NCI-H446 (cell line): ENCODE data around the gene GALNT2.

Source experiments
- DNase-seq, 2 experiments: peaks; one replicate each; lab custom pipeline; 2025; lab: John Stamatoyannopoulos, UW

Gene GALNT2

DNA sequence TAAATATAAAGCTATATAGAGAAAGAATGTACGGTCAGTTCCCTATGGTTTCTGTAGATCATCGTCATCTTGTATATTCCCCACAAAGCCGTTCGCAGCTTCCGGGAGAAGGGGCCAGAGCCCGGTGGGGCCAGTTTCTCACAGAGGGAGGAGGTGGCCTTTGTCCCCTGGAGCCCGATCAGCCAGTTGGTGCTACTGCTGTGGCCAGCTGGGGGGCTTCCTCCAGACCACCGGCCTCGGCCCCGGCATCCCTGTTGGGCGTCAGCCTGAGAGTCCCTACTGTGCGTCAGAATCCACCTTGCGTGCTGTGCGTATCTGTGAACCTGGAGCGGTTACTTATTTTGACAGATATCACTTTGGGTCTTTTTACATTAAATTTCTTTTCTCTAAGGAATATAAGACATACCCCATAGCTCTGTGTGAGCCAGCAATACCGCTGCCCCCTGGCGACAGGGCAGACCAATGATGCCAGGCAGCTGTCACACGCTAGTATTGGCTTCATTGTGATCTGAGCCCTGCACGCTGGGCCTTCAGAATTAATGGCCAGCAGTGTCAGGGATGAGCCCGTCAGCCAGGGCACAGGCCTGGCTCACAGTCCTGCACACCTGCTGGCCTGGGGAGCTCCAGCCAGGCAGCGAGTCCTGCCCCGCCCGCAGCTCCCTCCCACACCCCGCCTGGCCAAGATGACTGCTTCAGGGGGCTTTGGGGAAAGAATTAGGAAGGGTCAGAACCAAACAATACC, 213.2 kb downstream of the GALNT2 start:
- DNase-seq: no peak

DNA sequence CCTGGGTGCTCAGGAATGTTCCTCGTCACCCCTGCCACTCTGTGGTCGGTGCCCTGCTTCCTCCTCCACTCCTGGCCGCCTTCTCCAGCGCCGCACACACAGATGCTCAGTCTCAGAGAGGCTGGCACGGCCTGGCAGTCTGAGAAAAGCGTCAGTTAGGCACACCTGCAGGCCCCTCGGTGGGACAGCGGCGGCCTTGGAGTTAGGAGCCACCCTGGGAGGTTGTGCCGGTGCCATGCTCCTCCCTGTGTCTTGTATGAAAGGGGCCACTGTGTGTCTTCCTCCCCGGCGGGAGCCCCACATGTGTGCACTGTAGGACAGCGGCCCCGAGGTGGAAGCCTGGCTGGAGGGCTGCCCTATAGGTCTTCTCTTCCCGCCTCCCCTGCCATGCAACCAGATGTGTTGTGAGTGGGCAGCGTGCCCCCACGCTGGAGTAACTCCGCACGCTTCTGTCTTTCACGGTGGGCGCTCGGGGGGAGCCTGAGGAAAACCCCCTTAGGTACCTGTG, 213.9 kb downstream of the GALNT2 start:
- no peak for DNase-seq

DNA sequence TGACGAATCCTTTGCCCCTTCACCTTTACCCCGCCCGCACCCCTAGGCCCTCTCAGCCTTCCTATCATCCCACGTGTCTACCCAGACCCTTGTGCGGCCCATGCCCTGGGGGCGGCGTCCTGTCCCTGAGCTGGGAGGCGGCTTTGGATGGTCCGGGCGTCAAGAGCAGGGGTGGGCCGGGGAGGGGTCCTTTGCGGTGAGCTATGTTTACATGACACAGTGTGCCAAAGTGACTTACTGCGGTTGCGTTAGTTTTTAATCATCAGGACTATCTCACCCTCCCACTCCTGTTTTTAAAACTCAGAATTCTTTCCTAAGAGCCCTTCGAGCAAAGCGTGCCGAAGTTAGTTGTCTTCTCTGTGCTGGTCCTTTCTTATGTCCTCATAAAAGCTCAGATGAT, 214.5 kb downstream of the GALNT2 start:
- no peak for DNase-seq

DNA sequence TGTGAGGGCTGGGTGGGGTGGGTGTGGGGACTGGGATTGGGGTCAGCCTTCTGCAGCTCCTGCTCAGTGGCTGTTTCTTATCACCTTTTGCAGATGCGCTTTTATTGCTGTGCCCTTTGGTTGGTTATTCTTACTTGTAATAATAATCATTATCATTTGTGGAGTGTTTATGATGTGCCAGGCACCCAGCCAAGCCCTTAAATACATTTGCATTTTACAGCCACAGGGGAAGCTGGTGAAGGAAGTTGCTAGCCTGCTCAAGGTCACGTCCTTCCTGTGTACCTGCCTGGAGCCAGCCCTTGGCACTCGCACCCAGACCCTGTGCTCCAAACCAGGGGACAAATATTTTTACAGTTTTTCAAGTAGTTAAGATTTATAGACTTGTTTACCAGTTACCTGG, 215.1 kb downstream of the GALNT2 start:
- DNase-seq: no peak

DNA sequence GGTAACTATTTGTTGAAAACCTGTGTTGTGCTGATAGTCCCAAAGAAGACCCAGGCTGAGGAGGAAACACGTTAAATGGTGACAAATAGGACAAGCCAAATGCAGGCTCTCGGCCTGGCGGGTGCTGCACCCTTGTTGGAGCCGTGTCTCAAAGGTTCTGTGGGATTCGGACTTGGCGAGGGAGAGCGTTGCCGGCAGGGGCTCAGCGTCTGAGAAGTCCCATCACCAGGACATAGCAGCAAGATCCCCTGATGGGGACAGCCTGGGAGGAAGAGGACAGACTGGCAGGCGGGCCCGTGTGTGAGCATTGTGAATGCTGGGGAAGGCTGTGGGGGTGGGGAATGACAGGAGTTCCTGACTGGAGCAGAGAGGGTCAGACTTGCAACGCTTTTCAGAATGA, 216.6 kb downstream of the GALNT2 start:
- no peak for DNase-seq

DNA sequence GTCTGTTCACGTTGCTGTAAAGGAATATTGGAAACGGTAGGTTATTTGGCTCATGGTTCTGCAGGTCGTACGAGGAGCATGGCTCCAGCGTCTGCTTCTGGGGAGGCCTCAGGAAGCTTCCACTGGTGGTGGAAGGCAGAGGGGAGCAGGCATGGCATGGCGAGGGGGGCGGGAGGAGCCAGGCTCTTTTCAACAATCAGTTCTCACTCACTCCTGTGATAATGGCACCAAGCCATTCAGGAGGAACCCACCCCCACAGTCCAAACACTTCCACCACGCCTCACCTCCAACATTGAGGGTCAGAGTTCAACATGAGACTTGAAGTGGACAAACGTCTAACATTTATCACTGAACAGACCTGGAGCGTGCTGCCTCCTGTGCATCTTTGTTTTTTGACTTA, 217.9 kb downstream of the GALNT2 start:
- DNase-seq: no peak

DNA sequence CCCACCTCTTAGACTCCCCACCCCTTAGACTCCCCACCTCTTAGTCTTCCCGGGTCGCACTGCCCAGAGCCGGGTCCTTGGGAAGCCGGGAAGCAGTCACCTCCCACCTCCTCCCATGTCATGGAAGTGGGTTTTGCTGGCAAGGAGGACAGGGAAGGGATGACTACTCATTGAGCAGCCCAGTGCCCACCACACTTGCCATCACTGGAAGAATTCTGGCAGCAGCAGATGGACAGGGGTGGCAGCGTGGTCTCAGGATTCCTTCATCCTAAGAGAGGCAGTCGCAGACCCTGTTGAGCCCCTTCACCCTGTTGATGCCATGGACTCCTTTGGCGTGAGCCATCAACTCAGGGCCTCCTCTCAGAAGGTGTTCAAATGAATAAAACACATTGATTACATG, 218.3 kb downstream of the GALNT2 start:
- DNase-seq: no peak

DNA sequence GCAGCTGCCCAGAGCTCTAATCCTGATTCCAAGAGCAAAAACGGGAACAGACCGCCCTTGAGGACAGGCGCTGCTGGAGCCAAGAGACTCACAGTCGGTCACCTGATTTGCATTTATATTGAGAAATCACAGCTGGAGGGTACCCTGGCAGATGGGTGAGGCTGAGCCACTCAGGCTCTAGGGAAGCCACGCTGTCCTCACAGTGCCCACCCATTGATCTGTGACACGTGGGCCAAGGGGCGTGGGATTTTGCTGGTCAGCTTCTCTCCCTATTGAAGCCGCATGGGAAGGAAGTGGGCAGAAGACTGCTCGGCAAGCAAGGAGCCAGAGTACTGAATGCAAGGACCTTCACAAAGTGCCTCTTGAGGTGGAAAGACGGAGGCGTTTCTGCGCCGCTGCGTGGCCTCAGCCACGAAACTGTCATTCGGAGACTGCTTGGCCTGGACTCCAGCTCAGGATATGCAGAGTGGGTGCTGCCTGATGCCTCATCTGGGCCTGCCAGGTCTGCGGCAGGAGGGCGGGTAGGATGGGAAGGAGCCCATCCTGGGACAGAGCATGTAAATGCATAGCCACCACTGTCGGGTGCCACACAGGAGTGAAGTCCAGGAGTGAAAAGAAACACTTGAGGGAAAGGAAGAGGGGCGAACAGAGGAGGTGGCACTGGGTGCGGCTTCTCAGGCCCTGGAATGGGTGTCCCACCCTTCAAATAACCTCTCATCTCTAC, 219.3 kb downstream of the GALNT2 start:
- no peak for DNase-seq

DNA sequence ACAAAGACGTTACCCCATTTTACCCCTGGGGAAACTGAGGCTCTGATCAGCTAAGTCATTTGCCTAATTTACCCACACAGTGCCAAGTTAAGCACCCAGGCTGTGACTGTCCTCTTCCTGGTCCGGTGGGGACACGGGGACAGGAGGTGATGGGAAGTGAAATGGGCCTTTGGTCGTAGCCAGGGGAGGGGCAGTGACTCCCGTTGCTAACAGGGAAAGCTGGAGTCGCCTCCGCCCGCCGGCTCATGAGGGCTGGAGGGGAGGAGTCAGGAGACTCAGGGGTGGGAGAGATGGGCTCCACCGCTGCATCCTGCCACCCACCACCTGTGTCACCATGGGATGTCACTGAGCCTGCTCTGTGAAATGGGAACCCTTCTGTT, 219.8 kb downstream of the GALNT2 start:
- DNase-seq: no peak

DNA sequence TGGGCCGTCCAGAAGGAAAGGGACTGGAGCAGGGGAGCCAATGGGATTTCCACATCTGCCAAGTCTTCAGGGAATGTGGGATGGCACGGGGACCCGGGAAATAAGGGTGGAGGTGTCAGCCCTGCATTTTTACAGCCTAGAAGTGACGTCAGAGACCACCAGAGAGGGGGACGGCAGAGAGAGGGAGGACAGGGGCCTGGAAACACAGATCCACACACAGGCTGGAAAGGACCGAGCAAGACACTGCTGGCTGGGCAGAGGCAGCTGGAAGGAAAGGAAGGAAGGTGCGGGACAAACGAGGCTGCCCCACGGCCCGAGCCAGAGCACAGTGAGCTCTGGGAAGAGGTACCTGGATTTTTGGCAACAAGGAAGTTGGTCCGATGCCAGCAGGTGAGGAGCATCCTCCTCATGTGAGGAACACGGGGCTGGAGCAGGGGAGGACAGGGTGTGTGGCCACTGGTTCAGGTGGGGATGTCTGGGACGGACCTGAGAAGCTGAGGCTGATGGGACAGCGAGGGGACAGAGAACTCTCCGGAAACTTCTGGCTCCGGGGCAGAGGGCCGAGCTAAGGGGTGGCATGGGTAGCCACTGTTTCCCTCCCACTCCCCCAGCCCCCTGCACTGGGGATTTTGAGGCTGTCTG, 220.8 kb downstream of the GALNT2 start:
- no peak for DNase-seq

DNA sequence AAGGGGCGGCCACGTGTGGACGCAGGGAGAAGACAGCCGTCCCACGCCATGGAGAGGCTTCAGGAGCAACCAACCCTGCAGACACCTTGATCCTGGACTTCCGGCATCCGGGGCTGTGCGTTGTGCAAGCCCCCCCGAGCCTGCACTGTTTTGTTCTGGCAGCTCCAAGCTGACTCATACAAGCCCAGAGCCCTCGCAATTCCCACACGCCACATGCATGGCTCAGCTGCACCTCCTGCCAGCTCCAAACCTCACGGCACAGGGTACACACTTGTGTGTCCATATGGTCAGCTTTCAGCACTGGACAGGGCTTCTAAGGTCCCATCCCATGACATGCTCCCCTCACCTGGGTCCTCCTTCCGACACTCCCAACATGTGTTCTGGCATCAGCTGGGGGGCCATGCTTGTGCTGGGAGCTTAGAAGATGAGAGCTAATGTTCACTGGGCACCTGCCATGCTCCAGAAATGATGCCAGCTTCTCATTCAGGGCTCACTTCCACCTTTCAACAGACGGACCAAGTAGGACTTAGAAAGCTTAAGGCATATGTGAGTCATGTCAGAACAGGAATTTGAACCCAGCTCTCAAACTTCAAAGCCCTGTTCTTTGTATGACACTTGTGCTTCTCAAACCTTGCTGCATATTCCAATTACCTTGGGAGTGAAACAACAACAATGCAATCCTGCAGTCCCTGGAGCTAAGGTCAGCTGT, 221.8 kb downstream of the GALNT2 start:
- DNase-seq: no peak

DNA sequence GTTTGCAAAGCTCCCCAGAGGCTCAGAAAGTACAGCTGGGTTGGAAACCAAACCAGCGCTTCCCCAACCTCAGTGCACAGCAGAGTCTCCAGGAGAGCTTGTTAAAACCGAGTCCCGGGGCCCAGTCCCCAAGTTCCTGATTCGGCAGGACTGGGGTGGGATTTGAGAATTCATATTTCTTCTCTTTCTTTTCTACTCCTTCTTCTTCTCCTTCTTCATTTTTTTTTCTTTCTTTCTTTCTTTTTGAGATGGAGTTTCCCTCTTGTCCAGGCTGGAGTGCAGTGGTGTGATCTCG, 222.3 kb downstream of the GALNT2 start:
- DNase-seq: no peak

DNA sequence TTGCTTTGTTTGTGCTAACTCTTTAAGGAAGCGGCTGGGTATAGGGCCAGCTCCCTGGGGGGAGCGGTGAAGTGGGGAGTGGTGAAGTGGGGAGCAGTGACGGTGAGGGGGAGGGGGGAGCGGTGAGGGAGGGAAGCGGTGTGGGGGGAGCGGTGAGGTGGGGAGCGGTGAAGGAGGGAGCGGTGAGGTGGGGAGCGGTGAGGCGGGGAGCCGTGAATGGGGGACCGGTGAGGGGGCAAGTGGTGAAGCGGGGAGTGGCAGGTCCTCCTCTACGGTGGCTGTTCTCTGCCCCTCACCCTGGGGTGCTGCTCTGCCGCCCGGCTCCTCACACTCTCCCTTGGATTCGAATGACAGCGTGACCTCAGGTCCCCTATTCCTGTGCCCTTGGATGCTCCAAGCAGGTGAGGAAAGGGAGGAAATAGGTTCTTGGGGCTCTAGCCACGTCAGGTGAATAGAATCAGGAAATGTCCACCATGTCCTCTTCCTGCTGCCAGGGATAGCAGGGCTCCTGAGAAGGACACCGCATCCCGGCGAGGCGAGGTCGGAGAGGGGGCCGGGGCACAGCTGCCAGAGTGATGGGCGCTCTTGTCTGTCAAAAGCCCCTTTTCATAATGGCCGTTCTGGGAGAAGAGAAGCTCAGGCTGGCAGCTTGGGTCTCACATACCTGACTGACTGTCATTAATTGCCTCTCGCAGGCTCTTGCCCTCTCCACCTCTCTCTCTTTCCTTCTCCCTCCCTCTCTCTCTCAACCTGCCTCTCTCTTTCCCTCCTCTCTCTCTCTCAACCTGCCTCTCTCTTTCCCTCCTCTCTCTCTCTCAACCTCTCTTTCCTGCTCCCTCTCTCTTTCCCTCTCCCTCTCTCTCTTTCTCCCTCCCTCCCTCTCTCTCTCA, 224.9 kb downstream of the GALNT2 start:
- no peak for DNase-seq

DNA sequence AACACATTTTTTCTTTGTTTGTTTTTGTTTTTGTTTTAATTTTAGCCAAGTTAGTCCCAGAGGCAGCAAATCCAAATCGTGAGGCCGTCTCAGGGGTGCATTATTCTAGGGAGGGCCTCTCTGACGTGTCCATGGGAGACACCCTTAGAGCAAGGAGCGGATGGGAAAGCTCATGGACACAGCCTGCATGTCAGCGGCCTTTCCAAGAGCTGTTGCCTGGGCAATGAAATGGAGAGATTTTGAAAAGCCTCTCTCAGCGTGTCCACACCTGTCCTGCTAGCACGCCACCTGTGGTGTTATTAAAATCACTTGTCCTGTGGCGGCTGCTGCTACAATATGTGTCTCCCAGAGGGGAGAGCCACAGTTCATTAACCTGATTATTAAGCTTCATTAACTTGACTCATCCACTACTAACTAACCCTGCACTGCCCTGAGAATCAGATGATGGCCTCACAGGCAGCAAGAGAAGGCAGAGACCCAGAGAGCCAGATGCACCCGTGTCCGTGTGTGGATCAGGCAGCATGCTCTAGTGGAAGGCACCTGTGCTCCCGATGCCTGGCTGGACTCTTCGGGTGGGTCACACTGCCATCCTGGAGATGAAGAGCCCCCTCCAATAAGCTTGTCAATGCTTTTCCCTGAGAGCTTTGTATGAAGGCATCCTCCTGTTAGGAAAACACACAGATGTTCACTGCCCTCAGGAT, 225.8 kb downstream of the GALNT2 start:
- DNase-seq: peak in 1 of 2 experiments; percentile 44

DNA sequence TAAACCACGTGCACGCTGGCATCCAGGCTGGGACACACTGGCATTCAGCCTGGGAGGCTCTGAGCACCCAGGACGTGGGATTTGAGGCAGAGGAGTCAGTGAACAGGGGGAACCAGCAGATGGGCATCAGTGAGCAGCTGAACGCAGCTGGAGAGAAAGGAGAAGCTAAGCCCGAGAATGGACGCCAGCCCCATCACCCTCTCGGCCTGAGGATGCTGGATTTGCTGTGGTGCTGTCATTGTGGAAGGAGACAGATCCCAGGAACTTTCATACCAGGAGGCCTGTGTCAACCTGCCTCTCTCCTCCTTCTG, 226.3 kb downstream of the GALNT2 start:
- DNase-seq: peak in 1 of 2 experiments; percentile 44

DNA sequence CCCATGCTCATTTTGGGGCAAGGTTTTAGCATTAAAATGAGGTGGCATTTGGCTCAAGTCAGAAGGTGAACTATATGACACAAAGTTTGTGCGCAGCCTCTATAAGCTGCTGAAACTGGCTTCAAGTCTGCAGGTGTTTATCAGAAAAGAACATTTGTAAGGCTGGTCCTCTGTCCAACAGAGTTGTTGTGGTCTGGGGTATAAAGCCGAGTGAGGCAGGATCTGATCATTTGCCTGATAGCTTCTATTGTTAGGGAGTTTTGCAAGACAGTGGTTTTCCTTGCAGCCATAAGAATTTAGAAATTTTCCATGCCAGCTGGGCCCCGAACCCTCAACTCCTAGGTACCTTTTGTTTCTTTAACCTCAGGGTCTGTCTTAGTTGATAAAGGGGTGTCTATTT, 228.3 kb downstream of the GALNT2 start:
- DNase-seq: no peak

DNA sequence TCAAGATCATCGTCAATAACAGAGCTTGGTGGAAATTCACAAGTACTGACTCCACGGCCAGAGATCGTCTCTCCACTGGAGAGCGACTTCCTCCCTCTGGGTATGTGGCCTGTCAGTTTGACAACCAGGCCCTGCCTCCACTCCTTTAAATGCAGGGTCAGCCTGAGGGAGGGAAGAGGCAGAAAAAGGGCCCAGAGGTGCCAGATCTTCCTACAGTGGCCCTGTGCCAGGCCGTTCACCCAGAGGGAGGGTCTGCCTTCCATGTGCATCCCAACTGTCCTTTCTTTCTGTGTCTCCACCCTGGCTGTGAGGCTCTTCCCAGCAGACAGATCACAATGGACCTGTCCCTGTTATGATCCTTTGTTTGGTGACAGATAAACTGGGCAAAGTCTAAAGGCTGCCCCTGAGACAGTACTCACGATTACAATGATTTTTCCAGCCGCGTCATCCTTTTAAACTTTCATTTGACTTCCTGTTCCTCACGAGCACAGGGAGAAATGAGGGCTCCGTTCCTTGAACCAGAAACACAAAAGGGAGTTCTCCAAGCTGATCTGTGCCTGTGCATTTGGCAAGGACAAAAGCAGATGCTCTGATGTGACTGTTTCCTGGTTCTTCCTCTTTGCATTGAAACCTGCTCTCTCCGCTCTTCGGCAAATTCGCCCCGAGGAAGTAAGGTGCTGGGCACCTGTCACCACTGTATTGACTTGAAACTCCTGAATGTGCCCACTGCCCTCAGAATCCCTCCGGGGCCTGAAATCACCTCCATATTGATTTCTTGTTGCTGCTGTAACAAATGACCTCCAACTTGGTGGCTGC, 232.4 kb downstream of the GALNT2 start:
- DNase-seq: no peak

DNA sequence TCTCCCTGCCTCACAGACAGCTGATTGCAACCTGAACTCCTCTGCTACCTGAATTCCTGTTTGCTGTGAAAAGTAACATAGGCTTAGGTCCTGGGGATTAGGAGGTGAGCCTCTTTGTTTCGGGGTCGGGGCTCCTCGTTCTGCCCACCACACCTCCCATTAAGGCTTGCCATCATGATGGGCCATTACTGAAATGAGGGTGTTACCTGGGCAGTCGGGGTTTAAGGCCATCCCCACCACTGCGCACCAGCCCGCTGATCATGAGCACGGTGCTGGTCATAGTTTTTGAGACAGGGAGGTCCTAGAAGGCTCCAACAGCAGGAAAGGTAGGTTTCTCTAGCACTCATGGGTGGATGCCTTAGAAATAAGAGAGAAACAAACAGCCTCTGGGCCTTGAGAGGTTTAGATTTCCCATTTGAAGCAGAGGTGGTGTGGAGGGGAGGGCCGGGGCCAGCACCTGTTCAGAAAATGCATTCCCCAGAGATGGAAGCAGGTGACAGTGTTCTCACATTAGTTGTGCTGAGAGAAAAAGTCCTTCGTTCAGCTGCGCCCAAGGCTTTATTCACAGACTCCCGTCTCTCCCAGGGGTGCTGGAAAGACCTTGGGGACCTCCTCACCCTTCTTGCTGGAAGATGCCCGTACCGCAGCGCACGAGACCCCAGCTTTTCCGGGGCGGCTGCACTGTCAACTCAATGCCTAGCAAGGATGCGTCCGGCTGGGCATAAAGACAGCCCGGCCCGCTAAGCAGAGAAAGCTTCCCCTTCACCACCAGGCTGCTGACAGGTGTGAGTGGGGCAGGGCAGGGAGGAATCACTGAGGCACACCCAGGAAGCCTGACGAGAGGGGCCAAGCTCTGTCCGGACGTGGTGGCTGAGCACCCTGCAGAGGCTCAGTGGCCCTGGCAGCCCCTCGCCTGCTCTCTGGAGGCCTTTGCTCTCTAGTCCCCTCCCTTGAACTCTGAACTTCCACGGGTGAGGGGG, 233.6 kb downstream of the GALNT2 start:
- DNase-seq: no peak

DNA sequence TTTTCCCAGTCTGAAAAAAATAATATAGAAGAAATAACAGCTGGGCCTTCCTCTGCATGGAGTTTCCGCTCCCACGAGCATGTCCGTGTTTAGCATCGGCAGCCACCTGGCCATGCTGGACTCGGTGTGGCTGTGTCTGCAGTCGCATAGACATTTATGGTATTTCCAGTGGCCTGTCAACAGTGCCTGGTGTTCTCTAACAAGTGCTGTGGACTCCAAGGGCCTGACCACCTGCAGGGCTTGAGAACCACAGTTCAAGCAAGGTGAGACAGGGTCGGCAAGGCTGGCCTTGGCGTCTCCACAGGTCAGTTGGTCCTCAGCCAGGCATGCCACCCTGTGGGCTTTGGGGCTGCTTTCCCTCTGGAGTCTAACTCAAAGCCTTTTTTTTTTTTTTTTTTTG, 234.3 kb downstream of the GALNT2 start:
- no peak for DNase-seq
